CD4-positive, alpha-beta memory T cell (primary cell): ENCODE results near the gene ST6GALNAC5. TPM values are rescaled to one million over a fixed set of nuclear protein-coding genes. Genes with fewer than 3 reads are reported as not detected.
A peak's percentile ranks its signal among the peaks of the same experiment; 100 is the strongest.

Source experiments
- CTCF ChIA-PET: fragments of 350-600 bp; sonication (Branson Sonifier 250); formaldehyde crosslinking; loops from one replicate; lab custom pipeline; 2021; ENCODE audit warnings: inconsistent platforms; ENCODE audit not compliant: partially characterized antibody; lab: Charles Lee
- POLR2A ChIA-PET: fragments of 350-600 bp; sonication (Branson Sonifier 250); formaldehyde crosslinking; loops from one replicate; lab custom pipeline; 2021; ENCODE audit not compliant: partially characterized antibody; lab: Charles Lee
- DNase-seq, 5 donors: peaks; one replicate each; pipeline versions ENCODE4 v3.0.0 to v3.0.0-alpha.2; 2020 to 2022; ENCODE audit warnings: mixed read lengths in 1 of 5
- H3K27ac ChIP-seq: one replicate; pipeline ENCODE4 v1.7.0; 2013; ENCODE audit warnings: low read depth, low read length
- H3K27me3 ChIP-seq: 2 replicates; pipeline ENCODE4 v1.7.0; 2013; ENCODE audit warnings: mild to moderate bottlenecking, low read length, moderate library complexity; ENCODE audit not compliant: insufficient read depth
- H3K36me3 ChIP-seq: 2 replicates; pipeline ENCODE4 v1.7.0; 2013; ENCODE audit warnings: mild to moderate bottlenecking, low read length, moderate library complexity; ENCODE audit not compliant: insufficient read depth
- H3K4me1 ChIP-seq: 2 replicates; pipeline ENCODE4 v1.7.0; 2013; ENCODE audit warnings: mild to moderate bottlenecking, low read length, moderate library complexity; ENCODE audit not compliant: insufficient read depth
- H3K4me3 ChIP-seq, 2 donors: one replicate each; pipeline ENCODE4 v1.7.0; 2013; ENCODE audit warnings: low read length in 2 of 2, mild to moderate bottlenecking in 1 of 2
- H3K9me3 ChIP-seq, 2 donors: one replicate each; pipeline ENCODE4 v1.7.0; 2013; ENCODE audit warnings: low read length in 2 of 2, control low read depth in 1 of 2; ENCODE audit not compliant: control insufficient read depth in 1 of 2
- H3K27ac Mint-ChIP-seq, 7 donors: one replicate each; pipeline ENCODE4 v1.8.0; 2020 to 2021; ENCODE audit warnings: mixed read lengths in 7 of 7, mild to moderate bottlenecking in 6 of 7, inconsistent platforms in 3 of 7, moderate library complexity in 3 of 7
- H3K27me3 Mint-ChIP-seq, 2 donors: one replicate each; pipeline ENCODE4 v1.8.0; 2020 to 2021; ENCODE audit warnings: mixed read lengths in 2 of 2
- H3K36me3 Mint-ChIP-seq, 2 donors: one replicate each; pipeline ENCODE4 v1.8.0; 2020 to 2021; ENCODE audit warnings: mixed read lengths in 2 of 2, inconsistent platforms in 1 of 2, mild to moderate bottlenecking in 1 of 2
- H3K4me1 Mint-ChIP-seq, 4 donors: one replicate each; pipeline ENCODE4 v1.8.0; 2020 to 2021; ENCODE audit warnings: mixed read lengths in 4 of 4, mild to moderate bottlenecking in 1 of 4
- H3K4me3 Mint-ChIP-seq, 8 donors: one replicate each; pipeline ENCODE4 v1.8.0; 2020 to 2021; ENCODE audit warnings: mixed read lengths in 8 of 8, mild to moderate bottlenecking in 7 of 8, moderate library complexity in 6 of 8, inconsistent platforms in 3 of 8
- H3K9me3 Mint-ChIP-seq, 8 donors: one replicate each; pipeline ENCODE4 v1.8.0; 2020 to 2021; ENCODE audit warnings: mixed read lengths in 8 of 8, mild to moderate bottlenecking in 5 of 8, inconsistent platforms in 3 of 8, moderate library complexity in 1 of 8
- intact Hi-C: fragments of 100-400 bp; cut with micrococcal nuclease; formaldehyde crosslinking; loops from one replicate; pipeline ENCODE4 v1.15.1; 2023
- polyA plus RNA-seq, 2 donors: library from polyadenylated mRNA; unstranded; fragments of 300-500 nt; fragmentation: Illumina TruSeq; gene quantifications; one replicate each; pipeline ENCODE4 v1.2.3, GENCODE V29; 2021
- total RNA-seq, 2 experiments: library from RNA; stranded (reverse); gene quantifications; one replicate each; pipeline ENCODE4 v1.2.3, GENCODE V29; 2021

ST6GALNAC5 gene
- total and polyA plus RNA-seq, 4 experiments from 2014 or later: 0.10 TPM; not detected in 3

- POLR2A ChIA-PET: no interaction called here
- peaks cover 0 to 3% (median 0%) of the 10 kb centered on the region in 8 donors for H3K9me3 Mint-ChIP-seq
Observed at GRCh38 chr1:77010937-77011336, 143.7 kb downstream of the ST6GALNAC5 start.

GRCh38 chr1:77012066-77012465 lies 144.8 kb downstream of the ST6GALNAC5 start:
- Mint-ChIP-seq H3K27ac (no peak overlapping the region), H3K36me3 (no peaks in the 10 kb centered on the region), H3K4me3 (no peak overlapping the region), H3K4me1 (peaks cover 0 to 1% (median 0%) of the 10 kb centered on the region in 4 donors), H3K9me3 (peaks cover 0 to 1% (median 0%) of the 10 kb centered on the region in 8 donors), H3K27me3 (peaks cover 2 to 3% of the 10 kb centered on the region in 2 donors)
- H3K27ac ChIP-seq: no peak overlapping the region
- H3K9me3 ChIP-seq: no peaks in the 10 kb centered on the region
- CTCF ChIA-PET: no interaction called here
- H3K27me3 ChIP-seq: no peaks in the 10 kb centered on the region
- H3K4me1 ChIP-seq: no peaks in the 10 kb centered on the region
- DNase-seq: no peak
- H3K4me3 ChIP-seq: no peak overlapping the region
- POLR2A ChIA-PET: no interaction called here
- no peaks in the 10 kb centered on the region for H3K36me3 ChIP-seq
- intact Hi-C loops: no loop called here

More at GRCh38 chr1:77010937-77011336, 143.7 kb downstream of the ST6GALNAC5 start:
- peaks cover 2 to 3% of the 10 kb centered on the region in 2 donors for H3K27me3 Mint-ChIP-seq
- H3K4me3 Mint-ChIP-seq: no peak overlapping the region
- CTCF ChIA-PET: no interaction called here
- Histone ChIP-seq H3K27me3 (no peaks in the 10 kb centered on the region), H3K9me3 (no peaks in the 10 kb centered on the region), H3K27ac (no peak overlapping the region), H3K4me1 (no peaks in the 10 kb centered on the region), H3K4me3 (no peak overlapping the region), H3K36me3 (no peaks in the 10 kb centered on the region)
- no peak overlapping the region for H3K27ac Mint-ChIP-seq
- H3K36me3 Mint-ChIP-seq: no peaks in the 10 kb centered on the region
- DNase-seq: peak in 1 of 5 donors; percentile 19
- intact Hi-C loops: no loop called here
- peaks cover 0 to 1% (median 0%) of the 10 kb centered on the region in 4 donors for H3K4me1 Mint-ChIP-seq

GRCh38 chr1:77014073-77014788 lies 147.0 kb downstream of the ST6GALNAC5 start:
- Mint-ChIP-seq H3K36me3 (no peaks in the 10 kb centered on the region), H3K4me1 (peaks cover 0 to 1% (median 0%) of the 10 kb centered on the region in 4 donors), H3K27ac (no peak overlapping the region), H3K27me3 (peaks cover 2 to 3% of the 10 kb centered on the region in 2 donors), H3K9me3 (peaks cover 0 to 1% (median 0%) of the 10 kb centered on the region in 8 donors), H3K4me3 (no peak overlapping the region)
- no peak overlapping the region for H3K4me3 ChIP-seq
- no peaks in the 10 kb centered on the region for H3K36me3 ChIP-seq
- CTCF ChIA-PET: no interaction called here
- POLR2A ChIA-PET: no interaction called here
- no peak for DNase-seq
- H3K9me3 ChIP-seq: no peaks in the 10 kb centered on the region
- intact Hi-C loops: no loop called here
- no peaks in the 10 kb centered on the region for H3K4me1 ChIP-seq
- no peaks in the 10 kb centered on the region for H3K27me3 ChIP-seq
- no peak overlapping the region for H3K27ac ChIP-seq

GRCh38 chr1:77015748-77016341 lies 148.6 kb downstream of the ST6GALNAC5 start:
- POLR2A ChIA-PET: no interaction called here
- Mint-ChIP-seq H3K27ac (no peak overlapping the region), H3K9me3 (peaks cover 0 to 1% (median 0%) of the 10 kb centered on the region in 8 donors), H3K4me3 (no peak overlapping the region), H3K36me3 (no peaks in the 10 kb centered on the region), H3K27me3 (peaks cover 2 to 3% of the 10 kb centered on the region in 2 donors), H3K4me1 (peaks cover 0 to 1% (median 0%) of the 10 kb centered on the region in 4 donors)
- intact Hi-C loops: no loop called here
- no peaks in the 10 kb centered on the region for H3K27me3 ChIP-seq
- CTCF ChIA-PET: no interaction called here
- no peaks in the 10 kb centered on the region for H3K36me3 ChIP-seq
- no peak for DNase-seq
- no peak overlapping the region for H3K4me3 ChIP-seq
- H3K27ac ChIP-seq: no peak overlapping the region
- no peaks in the 10 kb centered on the region for H3K9me3 ChIP-seq
- H3K4me1 ChIP-seq: no peaks in the 10 kb centered on the region

DNA sequence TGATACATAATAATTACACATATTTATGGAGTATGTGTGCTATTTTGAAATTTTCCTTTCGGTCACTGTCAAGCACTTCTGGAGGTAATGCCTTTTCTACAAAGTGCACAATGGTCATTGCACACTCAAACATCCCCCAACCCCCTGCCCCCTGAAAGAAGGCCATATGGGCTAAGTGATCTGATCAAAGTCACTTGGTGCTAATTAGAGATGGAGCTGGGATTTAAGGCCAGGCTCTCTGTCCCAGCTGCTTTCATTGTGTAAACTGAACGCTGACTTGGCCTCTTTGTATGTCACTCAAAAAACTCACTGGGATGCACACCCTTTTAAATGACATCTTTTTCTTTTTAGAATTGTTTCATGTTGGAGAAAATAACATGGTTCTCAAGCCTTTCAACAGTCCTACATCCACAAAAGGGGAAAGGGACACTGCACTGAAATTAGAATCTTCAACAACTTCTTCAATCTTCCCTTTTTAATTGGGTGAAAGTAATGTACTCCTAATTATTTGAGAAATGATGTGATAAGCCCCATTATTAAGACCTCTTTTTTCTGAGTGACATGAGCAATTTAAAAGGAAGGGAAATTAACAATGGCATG lies 149.2 kb downstream of the ST6GALNAC5 start:
- peaks cover 0 to 1% (median 0%) of the 10 kb centered on the region in 8 donors for H3K9me3 Mint-ChIP-seq
- no peaks in the 10 kb centered on the region for H3K36me3 Mint-ChIP-seq
- H3K4me3 Mint-ChIP-seq: no peak overlapping the region
- H3K36me3 ChIP-seq: no peaks in the 10 kb centered on the region
- no peak overlapping the region for H3K27ac Mint-ChIP-seq
- peaks cover 2 to 3% of the 10 kb centered on the region in 2 donors for H3K27me3 Mint-ChIP-seq
- no peak for DNase-seq
- H3K4me3 ChIP-seq: no peak overlapping the region
- peaks cover 0 to 1% (median 0%) of the 10 kb centered on the region in 4 donors for H3K4me1 Mint-ChIP-seq
- intact Hi-C loops: no loop called here
- no peaks in the 10 kb centered on the region for H3K9me3 ChIP-seq
- no peak overlapping the region for H3K27ac ChIP-seq
- H3K4me1 ChIP-seq: no peaks in the 10 kb centered on the region
- ChIA-PET CTCF (no interaction called here), POLR2A (no interaction called here)
- no peaks in the 10 kb centered on the region for H3K27me3 ChIP-seq

DNA sequence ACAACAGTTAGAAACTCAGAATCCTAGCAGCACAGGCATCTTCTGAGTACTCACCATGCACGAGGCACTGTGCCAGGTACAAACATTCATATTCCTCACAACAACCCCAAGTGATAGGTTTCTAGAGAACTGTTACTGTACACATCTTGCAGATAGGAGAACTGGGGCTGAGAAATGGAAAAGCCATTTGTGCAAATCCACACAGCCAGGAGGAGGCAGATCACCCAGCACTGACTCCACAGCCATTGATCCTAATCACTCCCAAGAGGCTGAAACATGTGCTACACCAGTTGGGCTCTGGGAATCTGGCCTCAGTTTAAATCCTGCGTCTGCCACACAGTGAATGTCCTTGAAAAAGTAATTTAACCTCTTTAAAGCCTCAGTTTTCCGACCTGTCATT lies 151.0 kb downstream of the ST6GALNAC5 start:
- Mint-ChIP-seq H3K4me3 (no peak overlapping the region), H3K36me3 (no peaks in the 10 kb centered on the region), H3K27me3 (peaks cover 2% of the 10 kb centered on the region in 2 donors), H3K27ac (no peak overlapping the region), H3K9me3 (peaks cover 0 to 1% (median 0%) of the 10 kb centered on the region in 8 donors), H3K4me1 (peaks cover 0 to 1% (median 0%) of the 10 kb centered on the region in 4 donors)
- CTCF ChIA-PET: no interaction called here
- Histone ChIP-seq H3K9me3 (no peaks in the 10 kb centered on the region), H3K36me3 (no peaks in the 10 kb centered on the region), H3K27me3 (no peaks in the 10 kb centered on the region), H3K4me1 (no peaks in the 10 kb centered on the region), H3K4me3 (no peak overlapping the region), H3K27ac (no peak overlapping the region)
- intact Hi-C loops: no loop called here
- no peak for DNase-seq
- POLR2A ChIA-PET: no interaction called here

- Histone ChIP-seq H3K4me3 (no peak overlapping the region), H3K36me3 (no peaks in the 10 kb centered on the region), H3K27me3 (no peaks in the 10 kb centered on the region), H3K27ac (no peak overlapping the region), H3K4me1 (no peaks in the 10 kb centered on the region), H3K9me3 (no peaks in the 10 kb centered on the region)
- Mint-ChIP-seq H3K4me1 (peaks cover 0 to 1% (median 0%) of the 10 kb centered on the region in 4 donors), H3K4me3 (no peak overlapping the region), H3K36me3 (no peaks in the 10 kb centered on the region), H3K9me3 (peaks cover 0 to 1% (median 0%) of the 10 kb centered on the region in 8 donors), H3K27me3 (no peaks in the 10 kb centered on the region), H3K27ac (no peak overlapping the region)
- DNase-seq: no peak
- POLR2A ChIA-PET: no interaction called here
- intact Hi-C loops: no loop called here
- CTCF ChIA-PET: no interaction called here
Observed at GRCh38 chr1:77018761-77019160, 151.5 kb downstream of the ST6GALNAC5 start.
